GM23248 (cell line): Measurements from ENCODE around the gene FAM177A1. TPM values are rescaled to one million over a fixed set of nuclear protein-coding genes. Genes with fewer than 3 reads are reported as not detected.

Experiments
- DNase-seq: peaks from one replicate; pipeline ENCODE4 v3.0.0-alpha.2; 2015
- H2AFZ ChIP-seq: fragments of 200-600 bp; sonication (generic); 2 replicates; pipeline ENCODE4 v1.6.1; 2016; ENCODE audit warnings: antibody characterized with exemption
- H3F3A ChIP-seq: fragments of 200-600 bp; sonication (generic); 2 replicates; pipeline ENCODE4 v1.6.1; 2016; ENCODE audit warnings: mild to moderate bottlenecking, antibody characterized with exemption, mixed run types; ENCODE audit not compliant: insufficient read depth
- H3K27ac ChIP-seq: fragments of 200-600 bp; sonication (generic); 2 replicates; pipeline ENCODE4 v1.5.1; 2016; ENCODE audit warnings: mild to moderate bottlenecking
- H3K27me3 ChIP-seq: fragments of 200-600 bp; sonication (generic); replicated peaks from 2 replicates; pipeline ENCODE4 v1.6.1; 2016; ENCODE audit warnings: mild to moderate bottlenecking; ENCODE audit not compliant: insufficient read depth
- H3K36me3 ChIP-seq: fragments of 200-600 bp; sonication (generic); 2 replicates; pipeline ENCODE4 v1.6.1; 2016; ENCODE audit warnings: low read depth, mild to moderate bottlenecking
- H3K4me1 ChIP-seq: fragments of 200-600 bp; sonication (generic); 2 replicates; pipeline ENCODE4 v1.6.1; 2016; ENCODE audit warnings: mild to moderate bottlenecking; ENCODE audit not compliant: insufficient read depth
- H3K4me2 ChIP-seq: fragments of 200-600 bp; sonication (generic); one replicate; pipeline ENCODE4 v1.6.1; 2016; ENCODE audit warnings: mild to moderate bottlenecking; ENCODE audit not compliant: unreplicated experiment
- H3K4me3 ChIP-seq: fragments of 200-600 bp; sonication (generic); 2 replicates; pipeline ENCODE4 v1.5.1; 2016; ENCODE audit warnings: mild to moderate bottlenecking
- H3K79me2 ChIP-seq: fragments of 200-600 bp; sonication (generic); 2 replicates; pipeline ENCODE4 v1.6.1; 2016; ENCODE audit warnings: mild to moderate bottlenecking; ENCODE audit not compliant: insufficient read depth
- H3K9ac ChIP-seq: fragments of 200-600 bp; sonication (generic); 2 replicates; pipeline ENCODE4 v1.6.1; 2016; ENCODE audit warnings: mild to moderate bottlenecking
- H3K9me2 ChIP-seq: fragments of 200-600 bp; sonication (generic); 2 replicates; pipeline ENCODE4 v1.6.1; 2016; ENCODE audit warnings: mixed run types, mild to moderate bottlenecking, moderate library complexity; ENCODE audit not compliant: insufficient read depth
- H3K9me3 ChIP-seq: fragments of 200-600 bp; sonication (generic); one replicate; pipeline ENCODE4 v1.6.1; 2017; ENCODE audit warnings: low read depth
- H4K20me1 ChIP-seq: fragments of 200-600 bp; sonication (generic); 2 replicates; pipeline ENCODE4 v1.6.0; 2016; ENCODE audit not compliant: insufficient read depth
- EZH2 ChIP-seq: fragments of 200-600 bp; sonication (generic); IDR thresholded peaks from 2 replicates; pipeline ENCODE4 v1.6.1; 2018; ENCODE audit warnings: antibody characterized with exemption, mild to moderate bottlenecking; ENCODE audit not compliant: insufficient read depth, poor library complexity, severe bottlenecking
- EZH2phosphoT487 ChIP-seq: fragments of 200-600 bp; sonication (generic); IDR thresholded peaks from 2 replicates; pipeline ENCODE4 v1.6.1; 2018; ENCODE audit warnings: antibody characterized with exemption, moderate library complexity, mild to moderate bottlenecking, low read depth; ENCODE audit not compliant: insufficient read depth
- WGBS, 2 experiments: methylation state at CpG; one replicate each; pipeline ENCODE4 v1.1.6; 2015 to 2017; ENCODE audit warnings: low lambda C conversion rate in 2 of 2, low coverage in 1 of 2; ENCODE audit errors: missing lambda C conversion rate in 2 of 2; 5-methylcytosine and 5-hydroxymethylcytosine counted together
- in situ Hi-C: fragments of 300-500 bp; cut with MboI; formaldehyde crosslinking; loops from 2 replicates; pipeline ENCODE4 v1.15.0; 2020
- polyA plus RNA-seq: library from polyadenylated mRNA; unstranded; fragments of >200 nt; fragmentation: Nextera tagmentation; extraction: Ambion mirVana; gene quantifications from 2 replicates; pipeline ENCODE4 v1.2.1, GENCODE V29; 2016
- total RNA-seq: library from RNA; depleted of rRNA; stranded (reverse); fragments of >200 nt; shearing (Covaris generic); gene quantifications from 2 replicates; pipeline ENCODE4 v1.2.3, GENCODE V29; 2014

The FAM177A1 gene
- total and polyA plus RNA-seq, 2 experiments from 2014 or later: 56.4 to 100 TPM

GRCh38 chr14:35107866-35108265 is 61.8 kb downstream of the FAM177A1 start:
- no peaks in the 10 kb centered on the region for H3K27me3 ChIP-seq
- no peak overlapping the region for H3K9ac ChIP-seq
- H3K4me3 ChIP-seq: no peak overlapping the region
- H3K9me2 ChIP-seq: no peaks in the 10 kb centered on the region
- H4K20me1 ChIP-seq: no peaks in the 10 kb centered on the region
- in situ Hi-C loops: no loop called here
- TF ChIP-seq EZH2: no peak
- TF ChIP-seq EZH2phosphoT487: no peak
- H3K4me1 ChIP-seq: no peaks in the 10 kb centered on the region
- no peaks in the 10 kb centered on the region for H3K9me3 ChIP-seq
- H3K36me3 ChIP-seq: peaks cover 42% of the 10 kb centered on the region; the same call in 1 of the 2 replicates
- DNase-seq: no peak
- H3K4me2 ChIP-seq: no peak overlapping the region
- no peak overlapping the region for H2AFZ ChIP-seq
- H3K79me2 ChIP-seq: 0 out of 2 replicates have a peak, but pooled peaks cover 7% of the 10 kb centered on the region
- no peaks in the 10 kb centered on the region for H3F3A ChIP-seq
- no peak overlapping the region for H3K27ac ChIP-seq

- peaks cover 42% of the 10 kb centered on the region for H3K79me2 ChIP-seq
- peaks cover 39% of the 10 kb centered on the region; the same call in 1 of the 2 replicates for H3K36me3 ChIP-seq
- H3K9me2 ChIP-seq: no peaks in the 10 kb centered on the region
- H3F3A ChIP-seq: no peaks in the 10 kb centered on the region
- no peak for TF ChIP-seq EZH2
- in situ Hi-C loops: no loop called here
- no peak overlapping the region for H3K4me3 ChIP-seq
- H2AFZ ChIP-seq: no peak overlapping the region
- no peaks in the 10 kb centered on the region for H3K27me3 ChIP-seq
- no peaks in the 10 kb centered on the region for H3K9me3 ChIP-seq
- DNase-seq: no peak
- WGBS, 2 experiments: 99 to 100% methylated on average over 2 of the region's 2 CpGs
- 0 out of 2 replicates have a peak, but pooled peaks cover 8% of the 10 kb centered on the region for H3K4me1 ChIP-seq
- no peak overlapping the region for H3K9ac ChIP-seq
- H3K4me2 ChIP-seq: no peak overlapping the region
- no peaks in the 10 kb centered on the region for H4K20me1 ChIP-seq
- H3K27ac ChIP-seq: no peak overlapping the region
Observed at GRCh38 chr14:35112641-35113040, 66.6 kb downstream of the FAM177A1 start.

- H3K79me2 ChIP-seq: peaks cover 48% of the 10 kb centered on the region
- H3K27ac ChIP-seq: no peak overlapping the region
Observed at GRCh38 chr14:35113308-35113950, 67.4 kb downstream of the FAM177A1 start.

GRCh38 chr14:35114036-35114435 is 68.0 kb downstream of the FAM177A1 start:
- Histone ChIP-seq H3K9me3 (no peaks in the 10 kb centered on the region), H3K27ac (no peak overlapping the region), H3K9me2 (no peaks in the 10 kb centered on the region), H3K27me3 (no peaks in the 10 kb centered on the region), H4K20me1 (no peaks in the 10 kb centered on the region), H2AFZ (no peak overlapping the region), H3K4me3 (no peak overlapping the region), H3K4me2 (no peak overlapping the region), H3K79me2 (peaks cover 53% of the 10 kb centered on the region), H3K4me1 (0 out of 2 replicates have a peak, but pooled peaks cover 8% of the 10 kb centered on the region), H3F3A (no peaks in the 10 kb centered on the region), H3K9ac (no peak overlapping the region), H3K36me3 (peaks cover 36% of the 10 kb centered on the region; the same call in 1 of the 2 replicates)
- in situ Hi-C loops: no loop called here
- DNase-seq: peak; percentile 20
- WGBS, 2 experiments: 93 to 97% methylated on average over 2 of the region's 2 CpGs
- TF ChIP-seq EZH2 (no peak), EZH2phosphoT487 (no peak)

More at GRCh38 chr14:35113308-35113950, 67.4 kb downstream of the FAM177A1 start:
- no peak overlapping the region for H3K4me3 ChIP-seq
- no peaks in the 10 kb centered on the region for H3K27me3 ChIP-seq
- peaks cover 36% of the 10 kb centered on the region; the same call in 1 of the 2 replicates for H3K36me3 ChIP-seq
- TF ChIP-seq EZH2phosphoT487 (no peak), EZH2 (no peak)
- H4K20me1 ChIP-seq: no peaks in the 10 kb centered on the region
- WGBS, 2 experiments: 97% methylated on average over 4 of the region's 4 CpGs
- no peaks in the 10 kb centered on the region for H3K9me2 ChIP-seq
- no peaks in the 10 kb centered on the region for H3F3A ChIP-seq
- no peak overlapping the region for H3K9ac ChIP-seq
- no peak overlapping the region for H3K4me2 ChIP-seq
- H3K9me3 ChIP-seq: no peaks in the 10 kb centered on the region
- no peak for DNase-seq
- H3K4me1 ChIP-seq: 0 out of 2 replicates have a peak, but pooled peaks cover 8% of the 10 kb centered on the region
- in situ Hi-C loops: no loop called here
- no peak overlapping the region for H2AFZ ChIP-seq
